H54 (cell line): ENCODE measurements around the gene OTUD5.

Source experiments
- DNase-seq: peaks from one replicate; pipeline ENCODE4 v3.0.0; 2011; ENCODE audit warnings: low spot score, mixed read lengths; ENCODE audit not compliant: insufficient read length
- FAIRE-seq: peaks from 3 replicates; lab custom pipeline; 2011; peaks lifted over from hg19 to GRCh38; lab: Jason Lieb, UNC
- POLR2A ChIP-seq: IDR thresholded peaks from 2 replicates; pipeline ENCODE4 v1.6.1; 2011; ENCODE audit warnings: low read depth, mild to moderate bottlenecking, low read length

OTUD5 gene

DNA sequence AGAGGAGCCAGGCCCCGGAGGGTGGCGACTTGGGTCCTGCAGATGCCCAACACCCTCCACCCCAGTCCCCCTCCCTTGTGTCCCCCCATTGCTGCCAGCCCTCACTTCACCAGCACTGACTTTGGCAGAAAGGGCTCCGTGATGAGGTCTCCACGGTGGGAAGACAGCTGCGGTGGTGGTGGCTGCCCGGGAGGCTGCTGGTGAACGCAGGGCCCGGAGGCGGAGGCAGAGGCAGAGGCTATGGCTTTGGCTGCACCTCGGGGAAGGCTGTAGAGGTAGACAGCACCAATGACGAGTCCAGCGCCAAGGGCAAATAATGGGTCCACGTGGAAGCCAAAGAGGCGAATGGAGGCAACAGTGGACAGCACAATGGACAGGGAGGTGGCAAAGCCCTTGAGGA, 52.8 kb downstream of the OTUD5 start:
- no peak for TF ChIP-seq POLR2A
- no peak for DNase-seq
- FAIRE-seq: no peak

DNA sequence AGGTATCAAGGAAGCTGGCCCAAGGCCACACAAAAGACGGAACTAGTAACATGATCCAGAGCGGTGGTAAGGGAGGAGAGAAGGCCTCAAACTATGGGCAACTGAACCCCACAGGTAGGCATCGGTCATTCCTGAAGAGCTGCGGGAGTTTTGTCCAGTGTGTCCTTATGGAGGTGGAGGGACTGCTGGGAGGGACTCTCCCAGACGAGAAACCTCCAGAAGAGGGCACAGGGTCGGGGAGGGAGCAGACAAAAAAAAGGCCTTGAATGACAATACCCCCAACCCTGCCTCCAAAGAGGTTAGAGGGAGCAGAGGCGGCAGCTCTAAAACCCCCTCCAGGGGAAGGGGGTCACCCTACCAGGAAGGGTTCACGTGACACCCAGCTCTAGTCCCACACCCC, 53.2 kb downstream of the OTUD5 start:
- TF ChIP-seq POLR2A: no peak
- FAIRE-seq (no peak), DNase-seq (no peak)

DNA sequence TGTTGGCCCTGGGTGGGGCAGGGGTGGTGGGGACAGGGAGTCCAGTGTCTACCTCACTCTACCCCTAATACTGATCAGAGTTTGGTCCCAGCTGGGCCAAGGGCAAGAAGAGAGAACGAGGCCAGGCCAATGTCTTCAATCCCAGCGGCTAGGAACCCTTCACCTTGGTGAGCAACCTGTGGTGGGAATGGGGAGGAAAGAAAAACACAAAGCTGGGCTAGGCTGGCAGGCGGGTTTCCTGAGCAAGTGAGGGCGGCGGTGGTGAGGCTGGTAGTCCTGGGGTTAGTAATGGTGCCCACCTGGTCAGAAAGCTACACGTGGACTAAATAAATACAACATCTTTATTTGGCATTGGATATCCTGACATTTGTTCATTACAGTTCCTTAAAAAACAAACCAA, 54.1 kb downstream of the OTUD5 start:
- FAIRE-seq: no peak
- no peak for DNase-seq
- TF ChIP-seq POLR2A: no peak

DNA sequence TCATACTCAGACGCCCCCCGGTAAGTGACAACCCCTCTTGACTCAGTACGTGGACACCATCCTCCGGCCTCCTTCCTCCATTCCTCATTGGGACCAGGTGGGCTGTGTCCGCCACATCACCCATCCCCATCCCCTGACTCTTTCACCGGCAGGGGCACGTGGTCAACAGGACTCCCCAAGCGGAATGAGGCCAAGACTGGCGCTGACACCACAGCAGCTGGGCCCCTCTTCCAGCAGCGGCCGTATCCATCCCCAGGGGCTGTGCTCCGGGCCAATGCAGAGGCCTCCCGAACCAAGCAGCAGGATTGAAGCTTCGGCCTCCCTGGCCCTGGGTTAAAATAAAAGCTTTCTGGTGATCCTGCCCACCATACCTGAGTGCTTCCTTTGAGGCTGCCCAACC, 54.6 kb downstream of the OTUD5 start:
- FAIRE-seq (no peak), DNase-seq (no peak)
- TF ChIP-seq POLR2A: no peak

DNA sequence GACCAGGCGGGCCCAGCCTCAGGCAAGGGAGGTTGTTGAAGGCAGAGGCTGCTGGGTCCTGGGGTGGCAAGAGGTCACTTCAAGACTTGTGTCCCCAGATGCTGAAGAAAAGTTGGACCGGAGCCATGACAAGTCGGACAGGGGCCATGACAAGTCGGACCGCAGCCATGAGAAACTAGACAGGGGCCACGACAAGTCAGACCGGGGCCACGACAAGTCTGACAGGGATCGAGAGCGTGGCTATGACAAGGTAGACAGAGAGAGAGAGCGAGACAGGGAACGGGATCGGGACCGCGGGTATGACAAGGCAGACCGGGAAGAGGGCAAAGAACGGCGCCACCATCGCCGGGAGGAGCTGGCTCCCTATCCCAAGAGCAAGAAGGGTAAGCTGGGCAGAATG, 55.3 kb downstream of the OTUD5 start:
- FAIRE-seq (no peak), DNase-seq (no peak)
- TF ChIP-seq POLR2A: no peak

DNA sequence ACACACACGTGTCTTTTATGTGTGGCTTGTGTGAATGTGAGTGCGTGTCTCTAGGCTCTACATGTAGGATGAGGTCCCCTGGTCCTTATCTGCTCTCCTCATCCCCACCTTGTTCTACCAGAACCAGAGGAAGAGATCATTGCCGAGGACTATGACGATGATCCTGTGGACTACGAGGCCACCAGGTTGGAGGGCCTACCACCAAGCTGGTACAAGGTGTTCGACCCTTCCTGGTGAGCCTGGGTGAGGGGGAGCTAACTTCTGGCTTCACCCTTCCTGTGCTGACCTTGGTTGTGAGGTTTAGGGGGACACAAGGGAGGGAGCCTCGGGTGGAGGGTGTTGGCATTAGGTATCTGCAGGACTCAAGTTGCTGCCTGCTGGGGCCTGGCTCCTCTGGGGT, 56.3 kb downstream of the OTUD5 start:
- DNase-seq (no peak), FAIRE-seq (no peak)
- TF ChIP-seq POLR2A: no peak

DNA sequence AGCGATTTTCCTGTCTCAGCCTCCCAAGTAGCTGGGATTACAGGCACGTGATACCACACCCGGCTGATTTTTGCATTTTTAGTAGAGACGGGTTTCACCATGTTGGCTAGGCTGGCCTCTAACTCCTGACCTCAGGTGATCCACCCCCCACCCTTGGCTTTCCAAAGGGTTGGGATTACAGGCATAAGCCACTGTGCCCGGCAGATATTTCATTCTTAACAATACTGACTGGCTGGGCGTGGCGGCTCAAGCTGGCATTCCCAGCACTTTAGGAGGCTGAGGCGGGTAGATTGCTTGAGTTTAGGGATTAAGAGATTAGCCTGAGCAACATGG, 58.4 kb downstream of the OTUD5 start:
- TF ChIP-seq POLR2A: no peak
- no peak for FAIRE-seq
- no peak for DNase-seq

DNA sequence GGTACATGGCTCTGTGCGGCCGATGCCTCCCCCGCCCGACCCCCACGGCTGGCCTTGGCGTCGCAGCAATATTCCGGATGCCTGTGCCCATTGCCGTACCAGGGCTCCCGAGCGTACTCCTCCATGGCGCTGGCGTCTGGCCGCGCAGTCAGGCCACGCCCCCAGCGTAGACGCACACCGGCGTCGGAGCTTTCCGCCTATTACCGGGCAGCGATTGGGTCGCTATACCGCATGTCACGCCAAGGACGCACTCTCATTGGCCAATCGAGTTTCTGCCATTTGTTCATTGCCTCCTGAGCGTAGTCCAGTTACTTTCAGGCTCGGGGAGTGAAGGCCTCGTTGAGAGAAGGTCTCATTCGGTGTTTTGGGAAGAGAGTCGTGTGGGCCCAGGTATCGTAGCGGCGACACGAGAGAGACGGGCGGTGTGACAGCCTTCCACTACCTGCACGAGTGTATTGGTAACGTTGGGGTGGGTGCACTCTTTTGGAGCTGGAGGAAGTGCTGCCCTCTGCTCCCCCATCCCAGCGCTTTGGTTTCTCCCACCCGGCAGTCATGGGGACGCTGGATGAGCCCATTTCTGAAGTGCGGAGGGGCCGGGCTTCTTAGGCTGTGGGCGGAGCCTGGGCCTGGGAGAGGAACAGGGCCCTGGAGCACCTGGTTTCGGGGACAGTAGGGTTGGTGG, 59.6 kb downstream of the OTUD5 start, which contains the start of the genes PQBP1 and TIMM17B:
Gene PQBP1, plus strand, starts transcription at position 306 of the 682 bp plus-strand sequence. CDS start 580 bp downstream, outside the sequence.
Gene TIMM17B, minus strand, starts transcription at position 144 of the 682 bp plus-strand sequence. Its CDS starts 19 bp downstream, at position 125.
- TF ChIP-seq POLR2A: peak; percentile 79
- FAIRE-seq (no peak), DNase-seq (peak; percentile 46)

DNA sequence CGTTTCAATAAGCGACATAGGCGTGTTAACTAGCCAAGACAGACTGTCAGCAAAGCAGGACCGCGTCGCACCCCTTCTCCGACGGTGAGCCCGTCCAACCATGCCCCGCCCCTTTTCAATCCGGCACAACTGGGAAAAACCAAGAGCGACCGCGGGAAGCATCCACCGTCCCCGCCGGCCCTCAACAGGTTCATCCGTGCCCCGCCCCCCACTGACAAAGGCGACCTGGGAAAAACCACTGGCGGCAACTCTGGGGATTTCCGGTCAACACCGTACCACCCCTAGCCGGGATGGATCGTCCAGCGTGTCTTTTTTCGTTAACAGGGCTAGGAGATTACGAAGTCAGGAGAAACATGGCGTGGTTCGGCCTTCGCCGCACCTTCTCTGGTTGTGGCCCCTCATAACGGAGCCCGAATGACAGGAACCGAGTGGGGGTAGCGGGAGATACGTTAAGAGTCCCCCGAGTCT, 60.2 kb downstream of the OTUD5 start:
- FAIRE-seq: no peak
- no peak for DNase-seq
- TF ChIP-seq POLR2A: no peak

DNA sequence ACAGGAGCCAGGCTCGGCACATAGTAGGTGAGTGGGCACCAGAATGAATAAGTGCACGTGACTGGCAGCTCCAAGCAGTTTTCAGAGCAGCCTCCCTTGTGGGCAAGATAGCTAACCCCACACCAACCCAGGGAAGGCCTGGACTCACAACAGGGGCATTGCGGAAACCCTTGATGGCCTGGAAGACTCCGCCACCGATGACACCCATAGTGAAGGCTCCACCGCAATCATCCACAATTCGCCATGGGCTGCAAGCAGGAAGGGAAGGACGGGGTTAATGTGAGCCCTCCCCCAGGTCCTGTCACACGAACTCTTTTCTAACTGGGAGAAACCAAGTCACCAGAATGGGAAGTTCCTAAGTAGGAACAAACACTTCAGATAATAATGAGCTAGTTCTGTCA, 60.8 kb downstream of the OTUD5 start:
- no peak for FAIRE-seq
- TF ChIP-seq POLR2A: no peak
- no peak for DNase-seq

DNA sequence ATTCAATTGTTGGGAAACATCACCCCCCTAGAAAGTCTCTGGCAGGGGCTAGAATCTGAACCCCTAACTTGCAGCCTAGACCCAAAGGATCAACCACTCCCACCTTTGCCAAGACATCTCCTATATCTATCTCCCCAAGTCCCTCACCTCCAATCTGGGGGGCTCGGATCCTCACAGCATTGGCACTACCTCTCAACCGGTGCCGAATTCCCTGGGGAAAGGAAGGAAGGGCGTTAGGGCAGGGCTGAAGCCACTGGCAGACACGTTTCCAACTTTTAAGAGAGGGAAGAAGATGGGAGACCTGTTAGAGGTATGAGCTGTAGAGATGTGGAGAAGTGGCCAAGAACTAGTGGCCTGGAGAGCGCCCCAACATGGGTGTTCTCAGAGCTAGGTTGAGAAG, 62.5 kb downstream of the OTUD5 start:
- FAIRE-seq (no peak), DNase-seq (no peak)
- TF ChIP-seq POLR2A: no peak

DNA sequence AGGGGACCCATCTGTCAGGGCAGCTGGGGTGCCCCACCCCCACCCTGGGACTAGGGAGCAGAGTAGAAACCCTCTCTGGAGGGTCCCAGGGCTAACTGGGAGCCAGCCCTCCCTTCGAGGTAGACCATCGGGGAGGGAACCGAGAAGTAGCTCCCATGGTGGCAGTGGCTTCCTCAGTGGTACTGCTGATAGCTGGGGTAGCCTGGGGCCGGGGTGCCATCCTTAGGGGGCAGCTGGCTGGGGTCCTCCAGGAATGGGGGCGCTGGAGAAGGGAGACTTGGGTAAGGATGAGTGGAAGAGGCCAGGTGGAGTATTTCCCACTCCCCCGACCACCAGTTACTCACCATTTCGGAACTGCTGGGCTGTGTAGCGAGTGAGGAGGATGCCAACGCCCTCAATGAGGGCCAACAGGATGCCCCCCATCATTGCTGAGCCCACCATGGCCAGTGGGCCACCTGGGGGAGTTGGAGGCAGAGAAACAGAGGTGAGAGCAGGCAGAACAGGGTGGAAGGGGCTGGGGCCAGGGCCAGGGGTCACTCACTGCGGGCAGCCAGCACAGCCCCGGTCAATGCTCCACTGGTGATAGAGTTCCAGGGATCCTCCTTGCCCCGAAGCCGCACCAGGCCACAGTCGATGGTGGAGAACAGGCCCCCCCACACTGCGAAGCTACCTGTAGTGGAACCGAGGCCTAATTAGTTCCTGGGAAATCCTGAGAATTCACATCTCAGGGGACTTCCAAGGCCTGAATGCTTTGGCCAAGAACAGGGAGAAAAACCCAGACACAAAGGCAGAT, 63.7 kb downstream of the OTUD5 start:
- no peak for TF ChIP-seq POLR2A
- no peak for FAIRE-seq

DNA sequence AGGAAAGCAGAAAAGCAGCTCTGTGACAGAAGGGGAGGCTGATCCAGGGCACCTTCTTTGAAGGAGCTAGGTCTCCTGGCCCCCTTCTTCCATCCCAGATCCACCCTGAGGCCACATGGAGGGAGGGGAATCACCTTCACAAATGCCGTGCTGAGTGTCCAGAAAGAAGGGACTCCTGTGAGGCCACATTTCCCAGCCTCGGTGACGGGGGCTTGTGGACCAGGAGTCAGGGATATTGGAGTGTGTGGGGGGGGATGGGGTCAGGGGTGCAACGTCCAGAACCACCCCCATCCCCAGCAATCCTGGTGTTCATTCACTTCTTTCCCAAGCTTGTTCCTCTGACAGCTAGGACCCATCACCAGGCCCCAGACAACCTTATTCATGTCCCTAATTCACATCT, 64.5 kb downstream of the OTUD5 start:
- no peak for DNase-seq
- no peak for FAIRE-seq
- no peak for TF ChIP-seq POLR2A

More for the DNA sequence above, 63.7 kb downstream of the OTUD5 start:
- DNase-seq: no peak
